ENCODE results near the gene SIRPA. TPM values are rescaled to one million over a fixed set of nuclear protein-coding genes. Genes with fewer than 3 reads are reported as not detected.

Gene SIRPA
- polyA plus RNA-seq (ENCODE audit: insufficient read length in 4 of 4), result 10 to 100 TPM; 25.1 to 30.2 (median 26.6) TPM

DNA sequence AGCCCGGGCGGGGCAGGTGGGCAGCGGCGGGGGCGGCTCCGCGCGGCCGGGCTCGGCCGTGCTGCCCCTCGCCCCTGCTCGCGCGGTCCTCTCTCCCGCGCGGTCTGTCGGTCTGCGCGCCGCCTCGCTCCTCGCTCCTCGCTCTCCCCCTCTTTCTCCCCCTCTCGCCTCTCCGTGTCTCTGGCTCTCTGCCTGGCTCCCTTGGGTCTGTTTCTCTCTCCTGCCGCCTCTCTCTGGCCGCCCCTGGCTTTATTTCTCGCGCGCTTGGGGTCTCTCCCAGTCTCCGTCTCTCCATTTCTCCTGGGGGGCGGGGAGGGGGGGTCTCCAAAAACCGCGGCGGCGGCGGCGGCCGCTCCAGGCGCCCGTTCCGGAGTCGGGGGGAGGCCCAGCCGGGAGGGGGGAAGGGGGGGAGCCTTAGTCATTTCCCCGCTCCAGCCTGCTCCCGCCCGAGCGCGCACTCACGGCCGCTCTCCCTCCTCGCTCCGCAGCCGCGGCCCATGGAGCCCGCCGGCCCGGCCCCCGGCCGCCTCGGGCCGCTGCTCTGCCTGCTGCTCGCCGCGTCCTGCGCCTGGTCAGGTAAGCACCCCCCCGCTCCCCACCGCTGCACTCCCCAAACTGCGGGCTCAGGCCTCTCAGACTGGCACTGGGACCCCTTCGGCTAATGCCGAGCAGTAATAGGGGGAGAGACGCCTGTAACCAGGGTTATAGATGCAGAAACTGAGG lies at the start of gene SIRPA:
SIRPA (plus strand) TSS at position 457 of the 723 bp plus-strand sequence; CDS start at position 498, 41 bp downstream.
- peak in 3 of 4 donors; percentile 57 to 65 (median 64) for DNase-seq (ENCODE audit: low read depth in 4 of 4, low spot score in 2 of 4)

DNA sequence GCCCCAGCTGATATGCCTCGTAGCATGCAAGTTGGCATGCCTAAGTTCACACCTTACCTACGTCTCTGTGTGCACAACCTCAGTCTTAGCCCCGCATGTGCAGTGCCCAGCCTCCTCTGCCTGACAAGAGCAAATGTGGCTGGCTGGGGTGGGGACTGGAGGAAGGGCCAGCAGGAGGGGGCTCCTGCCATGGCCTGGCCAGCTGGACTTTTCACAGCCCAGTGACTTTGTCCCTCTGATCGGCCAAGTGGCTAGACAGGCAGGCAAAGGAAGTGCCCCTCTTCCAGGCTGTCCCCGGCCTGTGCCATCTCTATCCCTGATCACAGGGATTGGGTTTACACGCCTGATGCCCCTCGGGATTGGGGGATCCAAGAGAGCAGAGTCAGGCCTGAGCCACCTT lies 49.5 kb upstream of the SIRPA start:
- no peak for DNase-seq (ENCODE audit: low read depth in 4 of 4, low spot score in 2 of 4)

DNA sequence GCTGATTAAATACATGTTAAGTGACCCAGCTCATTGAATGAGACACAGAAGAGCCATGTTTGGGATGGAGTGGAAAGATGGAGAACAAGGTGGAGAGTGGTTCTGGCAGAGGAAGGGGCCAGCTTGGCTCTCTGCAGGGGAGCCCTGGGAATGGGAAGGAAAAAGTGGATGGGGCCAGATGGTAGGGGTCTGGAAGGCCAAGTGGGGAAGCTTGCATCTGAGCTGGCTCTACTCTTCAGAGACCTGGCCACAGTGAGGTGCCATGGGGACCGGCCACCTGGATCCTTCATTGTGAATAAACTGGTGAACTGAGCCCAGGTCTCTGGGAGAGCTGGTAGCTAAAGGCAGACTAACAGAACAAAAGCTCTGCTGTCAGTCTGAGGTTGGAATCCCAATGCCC lies 48.9 kb upstream of the SIRPA start:
- no peak for DNase-seq (ENCODE audit: low read depth in 4 of 4, low spot score in 2 of 4)

DNA sequence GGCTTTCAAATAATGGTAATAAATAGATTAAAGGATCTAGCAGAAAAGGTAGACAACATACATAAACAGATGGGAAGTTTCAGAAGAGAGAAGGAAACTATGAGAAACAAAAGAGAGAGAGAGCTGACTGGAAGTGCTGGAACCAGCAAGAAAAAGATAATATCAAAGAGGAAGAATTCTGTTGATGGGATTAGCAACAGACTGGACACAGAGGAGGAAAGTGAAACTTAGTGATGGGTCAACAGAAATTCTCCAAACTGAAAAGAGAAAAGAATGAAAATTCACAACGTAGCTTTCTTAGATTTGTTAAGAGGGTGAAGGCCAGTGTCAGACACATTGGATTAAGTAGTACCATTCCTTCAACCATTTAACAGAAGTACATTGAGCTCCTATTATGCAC lies 48.3 kb upstream of the SIRPA start:
- no peak for DNase-seq (ENCODE audit: low read depth in 4 of 4, low spot score in 2 of 4)

DNA sequence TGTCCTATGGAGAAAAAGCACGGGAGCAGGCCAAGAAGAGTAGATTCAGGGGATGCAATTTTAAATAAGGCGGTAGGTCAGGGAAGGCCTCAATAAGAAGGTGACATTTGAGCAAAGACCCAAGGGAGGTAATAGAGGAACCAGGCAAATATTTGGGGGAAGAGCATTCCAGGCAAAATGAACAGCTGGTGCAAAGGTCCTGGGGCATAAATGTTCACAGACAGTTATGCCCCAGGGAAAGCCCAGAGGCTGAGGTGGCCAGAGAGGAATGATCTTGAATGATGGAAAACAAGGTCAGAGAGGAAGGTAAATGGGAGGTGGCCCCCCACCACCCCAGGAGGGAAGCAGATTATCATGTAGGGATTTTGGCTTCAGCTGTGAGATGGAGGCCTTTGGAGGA lies 47.4 kb upstream of the SIRPA start:
- no peak for DNase-seq (ENCODE audit: low read depth in 4 of 4, low spot score in 2 of 4)

DNA sequence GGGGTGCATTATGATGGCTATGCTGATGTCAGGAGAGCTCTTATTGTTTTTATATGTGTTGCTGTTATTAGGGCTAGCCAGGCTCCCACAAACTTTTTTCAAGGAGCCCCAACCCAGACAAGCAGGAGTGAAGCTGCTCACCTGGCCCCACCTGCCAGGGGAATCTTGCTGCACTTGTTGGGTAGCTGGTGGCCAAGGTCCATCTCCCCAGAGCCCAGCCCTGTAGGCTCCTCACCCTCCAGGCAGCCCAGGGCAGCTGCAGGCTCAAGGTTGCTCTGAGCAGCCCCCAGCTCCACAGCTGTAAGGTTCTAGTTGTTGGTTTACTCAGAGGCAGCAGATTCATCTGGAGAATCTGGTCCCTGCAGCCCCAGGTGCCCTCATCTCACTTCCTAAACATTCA lies 46.8 kb upstream of the SIRPA start:
- DNase-seq (ENCODE audit: low read depth in 4 of 4, low spot score in 2 of 4), result no peak

DNA sequence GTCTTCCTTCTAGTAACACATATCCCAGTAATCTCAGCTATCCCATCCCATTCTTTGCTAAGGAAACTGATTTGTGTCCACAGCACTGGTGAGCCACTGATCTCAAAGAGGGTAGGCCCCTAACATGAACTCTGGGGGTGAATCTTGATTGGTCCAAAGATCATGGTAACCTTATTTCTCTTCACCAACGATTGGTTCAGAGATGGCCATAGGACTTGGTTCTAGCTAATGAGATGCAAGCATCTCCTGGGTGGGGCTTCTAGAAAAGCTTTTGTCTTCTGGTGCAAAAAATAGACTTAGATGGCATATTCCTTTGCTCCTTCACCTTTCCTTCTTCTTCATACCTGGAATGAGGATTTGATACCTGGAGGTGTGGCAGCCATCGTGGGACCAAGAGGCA lies 43.8 kb upstream of the SIRPA start:
- DNase-seq (ENCODE audit: low read depth in 4 of 4, low spot score in 2 of 4), result no peak

DNA sequence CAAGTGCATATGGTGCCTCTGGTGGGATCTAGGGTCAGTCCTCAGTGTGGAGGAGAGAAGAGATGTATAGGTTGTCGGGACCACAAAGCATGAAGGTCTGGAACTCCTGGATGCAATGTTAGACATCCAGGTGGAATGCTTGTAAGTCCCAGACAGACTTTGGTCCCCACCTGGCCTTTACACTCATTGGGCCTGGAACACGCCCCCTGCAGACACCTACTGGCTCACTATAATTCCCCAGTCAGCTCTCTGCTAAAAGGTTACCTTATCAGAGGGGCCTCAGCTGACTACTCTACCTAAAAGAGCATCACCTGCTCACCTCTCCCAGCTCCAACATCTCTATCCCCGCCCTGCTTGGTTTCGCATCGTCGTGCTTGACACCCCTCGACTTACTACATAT lies 41.7 kb upstream of the SIRPA start:
- no peak for DNase-seq (ENCODE audit: low read depth in 4 of 4, low spot score in 2 of 4)

DNA sequence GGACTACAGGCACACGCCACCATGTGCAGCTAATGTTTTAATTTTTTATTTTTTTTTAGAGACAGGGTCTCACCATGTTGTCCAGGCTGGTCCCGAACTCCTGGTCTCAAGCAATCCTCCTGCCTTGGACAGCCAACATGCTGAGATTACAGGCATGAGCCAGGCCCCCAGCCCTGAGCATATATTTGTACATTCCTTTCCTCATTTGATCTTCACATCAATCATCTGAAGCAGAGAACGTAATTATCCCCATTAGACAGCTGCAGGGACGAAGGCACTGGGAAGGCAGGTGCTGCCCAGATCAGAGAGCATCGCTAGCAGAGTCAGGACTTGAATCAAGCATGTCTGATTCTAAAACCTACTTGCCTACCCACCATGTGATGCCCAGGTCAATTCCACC lies 41.0 kb upstream of the SIRPA start:
- DNase-seq (ENCODE audit: low read depth in 4 of 4, low spot score in 2 of 4), result no peak

DNA sequence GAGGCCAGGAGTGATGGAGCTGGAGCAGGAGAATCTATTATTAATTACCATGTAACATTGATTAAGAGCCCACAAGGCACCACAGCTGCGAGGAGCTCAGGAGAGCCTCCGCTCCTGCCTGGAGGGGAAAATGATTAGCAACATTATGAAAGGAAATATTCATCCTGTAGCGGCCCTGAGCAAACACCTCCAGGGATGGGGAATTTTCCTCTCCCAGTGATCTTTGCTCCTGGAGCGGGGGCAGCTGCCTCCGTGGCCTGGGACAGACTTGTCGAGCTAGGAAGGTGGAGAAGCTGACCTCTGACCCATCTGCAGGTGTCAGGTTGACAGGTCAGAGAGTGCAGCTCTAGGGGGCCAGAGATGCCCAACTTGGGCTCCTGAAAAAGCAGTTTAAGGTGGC lies 40.1 kb upstream of the SIRPA start:
- DNase-seq (ENCODE audit: low read depth in 4 of 4, low spot score in 2 of 4), result no peak

DNA sequence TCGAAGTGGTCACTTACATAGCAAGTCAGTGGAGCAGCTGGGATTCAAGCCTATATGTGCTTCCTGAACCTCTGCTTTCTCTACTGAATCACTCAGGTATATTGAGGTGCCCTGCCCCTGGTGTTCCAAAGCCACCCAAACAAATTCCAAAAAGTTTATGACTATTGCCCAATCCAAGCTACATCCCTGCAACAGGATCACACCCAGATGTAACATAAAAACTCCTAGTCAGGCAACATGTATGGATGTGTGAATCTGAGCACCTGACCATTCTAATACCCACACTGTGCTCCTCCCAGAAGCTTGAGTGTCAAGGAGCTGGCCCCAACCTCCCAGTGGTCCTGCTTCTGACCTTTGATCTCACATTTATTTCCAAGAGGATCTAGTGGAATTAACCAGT lies 39.5 kb upstream of the SIRPA start:
- no peak for DNase-seq (ENCODE audit: low read depth in 4 of 4, low spot score in 2 of 4)

DNA sequence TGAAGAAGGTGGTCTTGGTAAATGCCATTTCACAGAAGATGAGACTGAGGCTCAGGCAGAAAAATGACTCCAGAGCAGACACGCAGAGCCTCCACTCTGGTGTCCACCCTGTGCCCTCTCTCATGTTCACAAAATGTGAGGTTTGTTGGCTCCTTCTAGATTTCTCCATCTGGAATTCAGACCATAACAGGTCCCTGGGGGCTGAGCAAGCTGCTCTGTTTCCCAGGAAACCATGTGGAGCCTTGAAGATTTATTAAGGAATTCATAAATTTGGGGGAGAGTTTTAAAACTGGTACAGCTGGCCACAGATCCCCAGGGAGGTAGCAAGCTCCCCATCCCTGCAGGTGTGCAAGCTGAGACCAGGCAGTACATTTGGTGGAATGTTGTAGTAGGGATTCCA lies 38.8 kb upstream of the SIRPA start:
- DNase-seq (ENCODE audit: low read depth in 4 of 4, low spot score in 2 of 4), result no peak

DNA sequence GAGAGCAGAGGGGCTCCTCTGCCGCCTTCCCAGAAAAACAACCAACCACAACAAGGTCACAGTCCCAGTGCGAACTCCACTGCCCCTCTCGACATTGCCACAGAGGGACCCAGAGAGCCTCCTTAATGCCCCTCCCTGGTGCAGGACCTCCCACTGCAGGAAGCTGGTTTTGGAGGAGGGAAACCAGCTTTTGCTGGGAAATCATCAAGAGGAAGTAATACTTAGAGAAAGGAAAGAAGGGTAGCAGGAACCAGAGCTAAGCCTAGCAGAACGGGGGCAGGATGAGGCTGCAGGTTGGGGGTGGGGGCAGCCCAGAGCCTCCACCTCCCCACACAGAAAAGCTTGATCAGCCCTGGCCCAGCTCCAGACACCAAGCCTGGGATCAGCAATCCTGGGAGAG lies 37.7 kb upstream of the SIRPA start:
- DNase-seq (ENCODE audit: low read depth in 4 of 4, low spot score in 2 of 4), result no peak

DNA sequence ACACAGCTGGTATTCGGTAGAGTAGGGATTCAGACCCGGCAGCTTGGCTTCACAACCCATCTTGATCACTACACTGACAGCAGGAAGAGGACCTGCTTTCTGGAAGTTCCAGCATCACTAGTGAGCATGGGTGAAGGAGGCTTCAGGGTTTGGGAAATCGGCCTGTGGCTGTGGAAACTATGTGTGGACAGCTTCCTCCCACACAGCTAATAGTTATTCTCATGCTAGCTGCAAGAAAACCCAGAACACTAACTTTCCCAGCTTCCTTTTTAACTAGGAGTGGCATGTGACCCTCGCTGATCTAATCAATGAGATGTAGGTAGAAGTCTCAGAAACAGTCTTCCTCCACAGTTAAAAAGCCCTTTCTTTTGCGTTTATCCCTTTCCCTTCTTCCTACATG lies 36.3 kb upstream of the SIRPA start:
- DNase-seq (ENCODE audit: low read depth in 4 of 4, low spot score in 2 of 4), result no peak

DNA sequence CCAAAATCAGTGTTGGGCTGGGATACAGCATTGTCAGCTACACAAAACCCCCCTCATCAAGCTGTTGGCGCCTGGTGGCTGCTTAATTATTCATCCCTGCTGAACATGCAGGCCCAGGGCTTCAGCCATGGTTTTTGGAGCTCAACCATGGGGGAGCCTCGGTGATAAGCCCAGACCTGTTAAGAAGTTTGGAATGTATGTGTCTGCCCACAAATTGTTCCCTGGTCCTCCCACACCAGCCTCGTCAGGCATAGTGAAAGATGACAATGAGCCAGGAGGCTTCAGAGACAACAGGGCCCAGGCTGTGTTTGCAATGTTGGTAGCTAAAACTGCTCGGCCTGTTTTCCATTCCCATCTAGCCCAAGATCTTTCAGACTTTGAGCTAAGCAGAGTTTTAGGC lies 34.8 kb upstream of the SIRPA start:
- DNase-seq (ENCODE audit: low read depth in 4 of 4, low spot score in 2 of 4), result no peak

DNA sequence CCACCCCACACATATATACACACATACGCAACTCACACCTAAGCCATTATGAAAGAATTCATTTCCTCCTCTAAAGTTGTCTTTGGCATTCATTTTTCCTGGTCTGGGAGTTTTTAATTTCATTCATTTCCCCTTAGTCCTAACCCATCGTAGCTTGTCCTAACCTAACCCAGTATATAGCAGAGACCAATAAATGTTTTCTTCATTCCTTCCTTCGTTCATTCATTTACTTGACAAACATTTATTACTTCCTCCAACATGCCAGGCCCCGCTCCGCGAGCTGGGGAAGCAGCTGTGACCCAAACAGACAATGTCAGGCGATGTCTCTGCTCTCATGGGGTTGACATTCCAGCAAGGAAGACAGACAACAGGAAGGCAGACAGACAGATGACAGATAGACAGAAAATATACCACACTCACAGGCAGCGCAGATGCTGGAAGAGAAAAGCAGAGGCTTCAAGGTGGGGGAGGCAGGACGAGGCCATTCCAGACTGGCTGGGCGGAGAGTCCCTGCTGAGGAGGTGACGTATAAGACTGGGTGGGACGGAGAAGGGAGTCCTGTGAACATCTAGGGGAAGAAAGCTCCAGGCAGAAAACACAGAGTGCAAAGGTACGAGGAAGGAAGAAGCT lies 33.7 kb upstream of the SIRPA start:
- DNase-seq (ENCODE audit: low read depth in 4 of 4, low spot score in 2 of 4), result no peak

DNA sequence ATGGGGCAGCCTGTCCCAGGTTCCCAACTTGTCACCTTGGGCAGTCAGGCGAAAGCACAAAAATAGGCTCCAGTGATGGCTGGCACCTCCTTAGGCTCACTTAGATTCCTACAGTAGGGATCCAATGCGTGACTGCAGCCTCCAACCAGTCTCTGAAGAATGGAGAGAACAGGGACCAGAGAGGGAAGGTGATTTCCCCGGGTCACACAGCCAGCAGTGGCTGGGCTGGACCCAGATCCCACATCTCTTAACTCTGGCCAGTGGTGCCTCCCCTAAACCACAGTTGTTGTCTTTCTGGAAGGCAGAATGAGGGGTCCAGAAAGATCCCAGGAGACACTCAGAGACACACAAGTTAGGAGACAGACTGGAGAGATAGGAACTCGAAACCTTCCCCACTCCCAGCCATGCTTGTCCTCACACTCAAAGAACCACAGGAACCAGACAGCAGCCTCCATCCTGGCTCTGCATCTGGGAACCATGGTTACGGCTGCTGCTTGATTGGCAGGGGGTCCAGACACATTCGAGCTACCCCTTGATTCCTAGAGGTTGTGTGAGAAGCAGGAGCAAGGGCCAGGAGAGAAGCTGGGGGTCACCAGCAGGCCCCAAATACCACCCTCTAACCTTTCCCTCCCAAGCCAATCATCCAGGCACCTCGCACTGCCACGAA lies 33.1 kb upstream of the SIRPA start:
- DNase-seq (ENCODE audit: low read depth in 4 of 4, low spot score in 2 of 4), result no peak

DNA sequence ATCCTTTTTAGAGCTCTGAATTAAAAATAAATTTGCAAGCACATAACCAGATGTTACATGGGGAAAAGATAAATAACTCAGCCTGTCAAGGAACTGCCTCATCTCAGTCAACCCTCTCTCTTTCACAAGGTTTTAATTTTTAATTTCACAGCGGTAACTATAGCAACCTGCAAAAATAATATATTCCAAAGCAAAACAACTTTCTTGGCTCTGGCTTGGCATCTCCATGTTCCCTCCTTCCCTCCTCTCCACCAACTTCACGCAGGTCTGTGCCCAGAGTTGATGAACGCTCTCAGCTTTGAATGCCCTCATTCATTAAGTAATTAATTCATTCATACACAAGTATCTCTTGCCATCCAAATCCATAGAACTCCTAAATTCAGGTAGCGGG lies 32.5 kb upstream of the SIRPA start:
- no peak for DNase-seq (ENCODE audit: low read depth in 4 of 4, low spot score in 2 of 4)

DNA sequence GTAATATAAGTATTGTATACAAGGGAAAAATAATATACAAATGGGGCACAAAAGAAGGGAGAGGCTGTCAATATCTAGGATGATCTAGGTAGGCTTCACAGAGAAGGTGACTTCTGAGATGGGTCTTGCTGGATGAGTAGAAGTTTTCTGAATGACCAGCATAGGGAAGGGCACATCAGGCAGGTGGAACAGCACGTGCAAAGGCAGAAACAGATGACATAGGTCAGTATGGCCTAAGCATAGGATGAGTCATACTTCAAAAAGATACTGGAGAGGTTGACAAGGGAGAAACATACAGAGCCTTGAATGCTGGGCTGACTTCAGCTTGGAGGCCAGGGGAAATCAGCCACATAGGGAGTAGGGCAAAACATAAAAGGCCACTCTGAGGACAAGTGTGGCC lies 31.9 kb upstream of the SIRPA start:
- DNase-seq (ENCODE audit: low read depth in 4 of 4, low spot score in 2 of 4), result no peak

DNA sequence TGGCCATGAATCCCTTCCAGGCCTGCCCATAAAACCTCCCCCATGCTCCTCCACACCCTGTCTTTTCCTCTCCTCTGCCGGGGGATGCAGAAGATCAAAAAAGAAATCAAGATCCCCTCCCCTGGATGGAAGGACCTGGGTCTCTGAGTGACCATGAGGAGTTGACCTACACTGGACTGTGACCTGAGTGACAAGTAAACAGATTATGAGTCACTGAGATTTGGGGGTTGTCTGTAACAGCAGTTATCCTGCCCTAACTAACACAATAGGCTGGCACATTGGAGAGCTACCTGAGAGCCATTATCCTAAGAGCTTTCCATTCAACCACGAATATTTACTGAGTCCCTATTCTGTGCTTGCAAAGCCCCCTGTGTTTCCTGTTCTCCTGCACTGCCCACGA lies 28.4 kb upstream of the SIRPA start:
- DNase-seq (ENCODE audit: low read depth in 4 of 4, low spot score in 2 of 4), result no peak

DNA sequence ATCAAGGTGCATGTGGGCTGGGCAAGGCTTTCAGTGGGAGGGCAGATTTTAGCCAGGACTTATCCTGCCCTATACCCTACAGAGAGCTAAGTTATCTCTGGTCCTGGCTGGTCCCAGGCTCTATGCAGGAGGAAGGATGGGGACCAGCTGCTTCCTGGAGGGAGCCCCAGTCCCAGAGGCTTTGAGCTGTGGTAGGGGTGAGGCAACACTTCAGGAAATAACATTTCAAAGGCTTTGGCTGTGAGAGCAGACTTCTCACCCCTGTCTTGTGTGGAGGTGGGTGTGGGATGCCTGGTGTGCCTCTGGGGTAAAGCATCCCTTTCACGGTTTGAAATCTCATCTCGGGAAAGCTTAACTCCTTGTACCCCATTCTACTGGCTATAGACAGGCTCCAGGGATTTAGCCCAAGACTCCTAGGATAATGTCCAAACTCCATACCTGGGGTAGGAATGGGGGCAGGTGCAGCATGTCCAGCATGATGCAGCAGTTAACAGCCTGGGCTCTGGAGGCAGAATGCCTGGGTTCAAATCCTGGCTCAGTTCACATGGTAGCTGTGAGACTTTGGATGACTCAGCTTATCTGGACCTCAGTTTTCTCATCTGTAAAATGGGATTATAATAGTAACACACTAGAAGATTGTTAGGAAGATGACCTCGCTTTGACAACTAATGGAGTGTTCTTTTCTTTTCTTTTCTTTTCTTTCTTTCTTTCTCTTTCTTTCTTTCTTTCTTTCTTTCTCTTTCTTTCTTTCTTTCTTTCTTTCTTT lies 27.5 kb upstream of the SIRPA start:
- no peak for DNase-seq (ENCODE audit: low read depth in 4 of 4, low spot score in 2 of 4)

All from left renal cortex interstitium (tissue), 4 donors.